IPS DF 6.9 (cell line): Measurements from ENCODE around the gene PAX7.
"Not testable (repeated sequence)": the region's sequence is repeated elsewhere in the genome, so short reads cannot be mapped to it uniquely, and the experiment has no call there.

ENCODE experiments used
- DNase-seq: peaks from one replicate; pipeline ENCODE4 v3.0.0-alpha.2; 2013; ENCODE audit warnings: low read depth, low spot score
- H3K27ac ChIP-seq: one replicate; pipeline ENCODE4 v1.5.1; 2013; ENCODE audit warnings: low read length, control low read depth
- H3K27me3 ChIP-seq: 2 replicates; pipeline ENCODE4 v1.6.1; 2013; ENCODE audit warnings: mild to moderate bottlenecking, low read length; ENCODE audit not compliant: control insufficient read depth, insufficient read depth
- H3K36me3 ChIP-seq: 2 replicates; pipeline ENCODE4 v1.6.1; 2013; ENCODE audit warnings: low read length; ENCODE audit not compliant: control insufficient read depth, insufficient read depth
- H3K4me1 ChIP-seq: 2 replicates; pipeline ENCODE4 v1.6.1; 2013; ENCODE audit warnings: low read length; ENCODE audit not compliant: control insufficient read depth, insufficient read depth
- H3K4me3 ChIP-seq: 2 replicates; pipeline ENCODE4 v1.5.1; 2013; ENCODE audit warnings: mild to moderate bottlenecking, low read length
- H3K9me3 ChIP-seq: 2 replicates; pipeline ENCODE4 v1.6.1; 2013; ENCODE audit warnings: low read length, inconsistent platforms; ENCODE audit not compliant: control insufficient read depth, insufficient read depth
- WGBS: extraction: QIAGEN DNeasy Blood & Tissue Kit; methylation state at CpG from one replicate; pipeline ENCODE4 v1.1.7; 2013; ENCODE audit warnings: mixed read lengths, missing lambda C conversion rate; ENCODE audit not compliant: insufficient read length, insufficient coverage; 5-methylcytosine and 5-hydroxymethylcytosine counted together

Gene PAX7

DNA sequence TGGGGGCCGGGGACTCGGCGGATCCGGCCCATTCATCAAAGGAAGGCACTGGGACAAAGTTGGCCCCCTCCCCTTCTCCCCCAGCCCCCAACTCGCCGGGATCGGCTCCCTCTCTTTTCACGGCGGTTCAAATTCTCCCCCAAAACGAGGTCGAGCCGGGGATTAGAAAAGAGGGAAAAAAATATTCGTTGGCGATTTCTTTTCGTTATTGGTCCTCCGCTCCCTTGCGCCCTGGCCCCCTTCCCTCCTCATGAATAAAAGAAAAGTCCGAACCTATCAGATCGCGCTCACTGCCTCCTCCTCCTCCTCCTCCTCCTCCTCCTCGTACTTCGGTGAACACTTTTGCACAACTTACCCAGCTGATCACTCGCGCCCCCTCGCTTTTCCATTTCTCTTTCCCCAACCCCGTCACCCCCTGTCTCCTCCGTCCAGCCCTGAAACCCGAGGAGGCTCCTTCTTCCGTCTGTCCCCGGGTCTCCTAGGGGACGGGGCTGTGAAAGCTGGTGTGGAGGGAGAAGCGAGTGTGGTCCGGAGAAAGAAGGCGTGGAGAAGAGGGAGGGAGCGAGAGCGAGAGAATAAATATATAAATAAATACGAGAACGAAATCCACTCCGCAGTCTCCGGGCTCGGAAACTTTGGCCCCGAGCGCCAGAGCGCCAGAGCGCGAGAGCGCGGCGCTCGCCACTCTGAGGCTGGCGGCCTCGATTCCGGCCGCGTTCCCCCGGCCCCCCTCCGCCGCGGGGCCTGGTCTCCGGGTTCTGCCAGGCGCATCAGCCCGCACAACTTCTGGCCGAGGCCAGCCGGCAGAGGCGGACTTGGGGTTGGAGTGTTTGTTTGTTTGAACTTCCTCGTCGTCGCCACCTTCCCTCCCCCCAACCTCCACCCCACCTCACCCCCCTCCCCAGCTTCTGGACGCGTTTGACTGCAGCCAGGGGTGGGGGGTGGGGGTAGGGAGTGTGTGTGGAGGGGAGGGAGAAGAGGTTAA lies at the start of gene PAX7:
PAX7 (plus strand) TSS at position 336 of the 985 bp plus-strand sequence. CDS start 758 bp downstream, outside the sequence.
- no CpG with 5 or more reads among the region's 70 CpGs for WGBS
- Histone ChIP-seq H3K9me3 (no peaks in the 10 kb centered on the region), H3K4me1 (peaks cover 1% of the 10 kb centered on the region; the same call in 1 of the 2 replicates), H3K27ac (no peak within 1 kb of the TSS), H3K27me3 (peaks cover 79% of the 10 kb centered on the region), H3K36me3 (no peaks in the 10 kb centered on the region), H3K4me3 (peak within 1 kb of the TSS; percentile 20)
- DNase-seq = no peak

DNA sequence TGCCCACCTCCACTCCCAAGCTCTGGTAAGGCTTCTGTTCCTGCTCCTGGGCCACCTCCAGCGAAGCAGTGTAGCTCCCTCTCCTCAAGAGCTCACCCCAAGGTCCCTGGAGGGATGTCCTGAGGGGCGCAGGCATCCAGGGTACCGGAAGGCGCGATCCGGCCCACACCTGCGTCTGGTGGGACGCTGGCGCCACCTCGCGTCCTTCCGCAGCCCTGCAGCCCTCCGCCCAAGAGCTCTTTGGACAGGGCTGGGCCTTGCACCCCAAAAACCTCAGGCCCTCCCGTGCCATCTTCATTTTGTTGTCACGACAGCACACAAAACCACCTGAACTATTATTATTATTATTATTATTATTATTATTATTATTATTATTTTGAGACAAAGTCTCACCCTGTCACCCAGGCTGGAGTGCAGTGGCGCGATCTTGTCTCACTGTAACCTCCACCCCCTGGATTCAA lies 49.2 kb upstream of the PAX7 start:
- H3K4me3 ChIP-seq = no peak overlapping the region
- no CpG with 5 or more reads among the region's 17 CpGs for WGBS
- no peak overlapping the region for H3K27ac ChIP-seq
- no peaks in the 10 kb centered on the region for H3K9me3 ChIP-seq
- H3K36me3 ChIP-seq = no peaks in the 10 kb centered on the region
- peaks cover 1% of the 10 kb centered on the region; the same call in 1 of the 2 replicates for H3K4me1 ChIP-seq
- DNase-seq = no peak
- no peaks in the 10 kb centered on the region for H3K27me3 ChIP-seq

DNA sequence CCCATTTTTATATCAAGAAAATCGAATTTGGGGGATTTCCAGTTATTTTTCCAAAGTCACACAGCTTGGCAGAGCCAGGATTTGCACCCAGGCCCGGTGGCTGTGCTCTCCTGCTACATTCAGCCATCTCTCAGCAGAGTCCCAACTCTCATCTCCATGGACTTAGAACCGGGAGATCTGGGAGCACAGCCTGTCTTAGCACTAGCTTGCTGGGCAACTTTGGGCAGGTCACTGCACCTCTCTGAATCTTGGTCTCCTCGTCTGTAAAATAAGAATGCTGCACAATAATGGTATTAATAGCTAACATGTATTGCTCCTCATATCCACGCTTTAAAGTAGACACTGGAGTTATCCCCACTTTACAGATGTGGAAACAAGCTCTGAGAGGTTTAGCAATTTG lies 47.8 kb upstream of the PAX7 start:
- Histone ChIP-seq H3K27me3 (0 out of 2 replicates have a peak, but pooled peaks cover 2% of the 10 kb centered on the region), H3K4me1 (peaks cover 1% of the 10 kb centered on the region; the same call in 1 of the 2 replicates), H3K36me3 (no peaks in the 10 kb centered on the region), H3K4me3 (no peak overlapping the region), H3K9me3 (no peaks in the 10 kb centered on the region), H3K27ac (no peak overlapping the region)
- DNase-seq = no peak
- no CpG with 5 or more reads among the region's 5 CpGs for WGBS

DNA sequence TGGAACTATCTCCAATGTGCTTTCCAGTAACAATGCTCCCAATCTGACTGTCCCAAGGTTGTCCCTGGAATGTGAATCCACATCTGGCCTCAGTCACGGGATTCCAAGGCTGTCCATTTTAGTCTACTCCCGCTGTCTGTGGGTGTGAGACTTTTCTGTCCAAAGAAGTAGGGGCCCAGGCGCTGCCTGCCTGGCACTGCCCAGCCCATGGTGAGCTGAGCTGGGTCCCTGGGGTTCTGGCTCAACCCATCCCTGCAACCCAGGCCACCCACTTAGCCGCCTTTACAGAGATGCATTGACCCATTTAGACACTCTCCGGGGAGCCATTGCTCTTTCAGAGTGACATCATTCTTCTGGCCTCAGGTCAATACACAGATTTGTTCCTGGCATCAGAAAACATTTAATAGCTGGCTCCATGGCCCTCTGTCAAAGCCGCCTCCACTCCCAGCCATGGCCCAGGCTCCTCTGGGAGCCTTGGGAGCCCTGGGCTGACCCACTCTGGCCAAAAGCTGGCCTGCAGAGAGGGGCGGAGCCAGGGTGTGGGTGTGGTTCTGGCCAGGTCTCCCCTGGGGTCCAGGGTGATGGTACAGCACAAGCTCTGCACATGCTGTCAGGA lies 47.2 kb upstream of the PAX7 start:
- H3K4me3 ChIP-seq = no peak overlapping the region
- H3K4me1 ChIP-seq = peaks cover 1% of the 10 kb centered on the region; the same call in 1 of the 2 replicates
- H3K9me3 ChIP-seq = no peaks in the 10 kb centered on the region
- H3K27me3 ChIP-seq = 0 out of 2 replicates have a peak, but pooled peaks cover 2% of the 10 kb centered on the region
- no peaks in the 10 kb centered on the region for H3K36me3 ChIP-seq
- WGBS = no CpG with 5 or more reads among the region's 7 CpGs
- DNase-seq = no peak
- H3K27ac ChIP-seq = no peak overlapping the region

DNA sequence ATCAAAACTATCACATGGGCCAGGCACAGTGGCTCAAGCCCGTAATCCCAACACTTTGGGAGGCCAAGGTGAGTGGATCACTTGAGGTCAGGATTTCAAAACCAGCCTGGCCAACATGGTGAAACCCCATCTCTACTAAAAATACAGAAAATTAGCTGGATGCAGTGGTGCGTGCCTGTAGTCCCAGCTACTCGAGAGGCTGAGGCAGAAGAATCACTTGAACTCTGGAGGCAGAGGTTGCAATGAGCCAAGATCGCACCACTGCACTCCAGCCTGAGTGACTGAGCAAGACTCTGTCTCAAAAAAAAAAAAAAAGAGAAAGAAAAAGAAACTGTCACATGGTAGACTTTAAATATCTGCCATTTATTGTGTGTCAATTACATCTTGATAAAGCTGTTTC lies 44.6 kb upstream of the PAX7 start:
- not testable (repeated sequence) for H3K36me3 ChIP-seq, DNase-seq, H3K27ac ChIP-seq, H3K27me3 ChIP-seq, H3K9me3 ChIP-seq, H3K4me1 ChIP-seq, H3K4me3 ChIP-seq
- no CpG with 5 or more reads among the region's 4 CpGs for WGBS

DNA sequence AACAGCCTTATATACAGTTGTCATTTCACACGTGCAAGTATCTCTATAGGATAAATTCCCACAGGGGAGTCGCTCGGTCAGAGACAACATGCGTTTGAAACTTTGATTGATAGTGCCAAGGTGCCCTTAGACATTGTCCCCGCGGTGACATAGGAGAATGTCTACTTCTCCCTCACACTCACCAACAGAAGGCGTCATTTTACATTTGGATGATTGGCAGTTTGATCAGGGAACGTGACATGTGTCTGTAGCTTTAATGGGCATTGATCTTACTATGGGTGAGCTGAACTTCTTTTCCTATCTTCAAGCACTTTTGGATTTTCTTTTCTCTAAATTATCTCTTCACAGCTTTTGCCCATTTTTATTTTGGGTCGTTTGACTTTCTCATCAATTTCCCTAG lies 42.6 kb upstream of the PAX7 start:
- Histone ChIP-seq H3K4me1 (no peaks in the 10 kb centered on the region), H3K36me3 (no peaks in the 10 kb centered on the region), H3K27ac (no peak overlapping the region), H3K9me3 (no peaks in the 10 kb centered on the region), H3K4me3 (no peak overlapping the region), H3K27me3 (0 out of 2 replicates have a peak, but pooled peaks cover 2% of the 10 kb centered on the region)
- WGBS = no CpG with 5 or more reads among the region's 9 CpGs
- no peak for DNase-seq

DNA sequence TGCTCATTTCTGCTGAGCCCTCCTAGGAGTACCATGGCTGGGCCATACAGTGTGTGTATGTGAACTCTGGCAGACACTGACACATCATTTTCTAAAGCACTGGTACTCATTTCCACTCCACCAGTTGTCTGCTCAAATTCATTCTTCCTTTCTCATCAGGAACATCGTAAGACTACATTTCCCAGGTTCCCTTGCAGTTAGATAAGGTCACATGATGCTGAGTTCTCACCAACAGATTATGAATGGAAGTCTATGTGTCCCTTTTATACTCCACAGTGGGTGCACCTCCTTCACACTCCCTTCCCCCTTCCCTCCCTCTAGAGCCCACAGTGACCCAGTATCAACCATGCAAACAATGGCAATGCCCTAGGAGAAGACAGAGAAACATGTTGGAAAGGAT lies 38.3 kb upstream of the PAX7 start:
- no CpG with 5 or more reads among the region's 1 CpG for WGBS
- Histone ChIP-seq H3K27ac (no peak overlapping the region), H3K9me3 (no peaks in the 10 kb centered on the region), H3K4me1 (no peaks in the 10 kb centered on the region), H3K27me3 (0 out of 2 replicates have a peak, but pooled peaks cover under 1% of the 10 kb centered on the region), H3K36me3 (no peaks in the 10 kb centered on the region), H3K4me3 (no peak overlapping the region)
- no peak for DNase-seq

DNA sequence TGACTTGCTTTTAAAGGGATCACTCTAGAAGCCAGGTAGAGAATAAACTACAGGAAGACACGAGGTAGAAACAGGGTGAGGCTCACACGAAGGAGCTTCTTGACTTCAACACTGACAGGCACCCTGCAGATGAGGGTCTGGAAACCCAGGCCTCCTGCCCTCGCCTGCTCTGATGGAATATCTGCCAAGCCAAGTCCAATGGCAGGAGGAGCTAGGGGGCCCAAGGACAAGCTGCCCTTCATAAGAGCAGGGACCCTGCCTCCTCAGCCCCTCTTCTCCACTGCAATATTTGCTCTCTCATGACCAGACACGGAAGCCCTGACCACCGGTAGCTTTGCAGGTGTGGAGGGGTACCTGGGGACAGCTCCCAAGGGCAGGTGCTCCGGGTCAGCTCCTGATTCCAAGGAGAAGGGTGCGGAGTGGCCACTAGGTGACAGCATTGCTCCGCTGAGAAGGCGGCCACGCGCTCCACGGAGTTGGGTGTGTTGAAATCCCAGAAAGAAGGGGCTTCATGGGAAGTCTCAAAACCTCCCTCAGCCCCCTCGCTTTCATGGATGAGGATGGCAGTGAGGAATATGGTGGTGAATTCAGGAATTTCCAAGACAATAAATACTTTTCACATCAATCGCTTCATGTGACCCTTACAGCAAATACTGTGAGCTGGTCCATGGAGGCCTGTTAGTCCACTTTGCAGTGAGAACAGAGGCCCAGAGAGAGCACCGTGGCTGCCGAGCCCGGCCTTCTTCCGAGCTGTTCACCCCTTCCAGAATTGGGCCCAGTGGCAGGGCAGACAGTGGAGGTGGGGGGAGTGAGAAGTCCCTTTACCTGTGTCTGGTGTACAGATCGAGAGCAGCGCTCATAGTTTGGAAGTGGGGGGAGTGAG lies 33.2 kb upstream of the PAX7 start:
- Histone ChIP-seq H3K27me3 (no peaks in the 10 kb centered on the region), H3K4me1 (no peaks in the 10 kb centered on the region), H3K9me3 (no peaks in the 10 kb centered on the region), H3K27ac (no peak overlapping the region), H3K36me3 (no peaks in the 10 kb centered on the region), H3K4me3 (no peak overlapping the region)
- WGBS = no CpG with 5 or more reads among the region's 20 CpGs
- DNase-seq = peak; percentile 67

DNA sequence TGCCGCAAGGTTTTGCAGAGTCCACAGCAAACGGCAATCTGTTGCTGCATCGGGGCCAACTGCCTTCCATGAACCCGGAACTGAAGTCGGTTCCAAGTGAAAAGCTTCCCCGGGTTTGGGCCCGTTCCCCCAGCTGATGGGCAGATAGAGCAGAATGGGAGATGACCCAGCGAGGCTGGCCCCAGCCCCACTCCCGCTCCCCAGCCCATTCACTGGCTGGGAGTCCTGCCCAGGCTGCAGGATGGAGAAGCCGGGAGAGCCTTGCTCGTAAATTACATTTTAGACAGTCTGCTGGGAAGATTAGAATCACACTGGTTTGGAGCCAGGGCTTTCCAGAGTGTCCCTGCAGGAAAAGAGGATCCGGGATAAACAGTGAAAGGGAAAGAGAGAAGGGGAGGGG lies 31.6 kb upstream of the PAX7 start:
- Histone ChIP-seq H3K9me3 (no peaks in the 10 kb centered on the region), H3K4me1 (peaks cover 3% of the 10 kb centered on the region), H3K36me3 (no peaks in the 10 kb centered on the region), H3K27me3 (no peaks in the 10 kb centered on the region), H3K4me3 (no peak overlapping the region), H3K27ac (no peak overlapping the region)
- no peak for DNase-seq
- no CpG with 5 or more reads among the region's 12 CpGs for WGBS

DNA sequence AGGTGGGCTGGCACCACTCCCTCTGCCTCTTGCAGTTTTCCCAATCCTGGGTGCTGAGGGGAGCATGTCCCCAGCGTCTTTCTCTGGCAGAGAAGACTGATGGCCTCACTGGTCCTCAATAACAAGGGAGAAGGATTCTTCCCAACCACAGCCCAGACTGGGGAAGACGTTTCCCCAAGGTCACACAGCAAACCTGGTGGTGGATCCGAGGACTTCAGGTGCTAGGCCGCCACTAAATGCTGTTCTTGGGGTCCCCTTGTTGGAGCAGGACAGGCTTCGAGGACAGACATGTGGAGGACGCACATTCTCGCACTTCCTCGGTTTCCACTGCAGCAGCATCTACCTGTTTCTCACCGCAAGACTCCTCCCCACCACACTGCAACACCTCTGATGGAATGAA lies 30.9 kb upstream of the PAX7 start:
- Histone ChIP-seq H3K36me3 (no peaks in the 10 kb centered on the region), H3K9me3 (no peaks in the 10 kb centered on the region), H3K27me3 (no peaks in the 10 kb centered on the region), H3K4me1 (peaks cover 3% of the 10 kb centered on the region), H3K27ac (no peak overlapping the region), H3K4me3 (no peak overlapping the region)
- DNase-seq = no peak
- WGBS = no CpG with 5 or more reads among the region's 9 CpGs
